ENCODE data around the gene GTPBP1. TPM values are rescaled to one million over a fixed set of nuclear protein-coding genes. Genes with fewer than 3 reads are reported as not detected.

GTPBP1 gene
- total and polyA plus RNA-seq, 2 of the 13 experiments (the other 11 are each of a cell fraction or from before 2014, with no cell fraction given) = 22.3 to 27.0 TPM

GRCh38 chr22:38694049-38694448 lies 11.7 kb upstream of the GTPBP1 start (continued):
- TF ChIP-seq, protein P1, sequence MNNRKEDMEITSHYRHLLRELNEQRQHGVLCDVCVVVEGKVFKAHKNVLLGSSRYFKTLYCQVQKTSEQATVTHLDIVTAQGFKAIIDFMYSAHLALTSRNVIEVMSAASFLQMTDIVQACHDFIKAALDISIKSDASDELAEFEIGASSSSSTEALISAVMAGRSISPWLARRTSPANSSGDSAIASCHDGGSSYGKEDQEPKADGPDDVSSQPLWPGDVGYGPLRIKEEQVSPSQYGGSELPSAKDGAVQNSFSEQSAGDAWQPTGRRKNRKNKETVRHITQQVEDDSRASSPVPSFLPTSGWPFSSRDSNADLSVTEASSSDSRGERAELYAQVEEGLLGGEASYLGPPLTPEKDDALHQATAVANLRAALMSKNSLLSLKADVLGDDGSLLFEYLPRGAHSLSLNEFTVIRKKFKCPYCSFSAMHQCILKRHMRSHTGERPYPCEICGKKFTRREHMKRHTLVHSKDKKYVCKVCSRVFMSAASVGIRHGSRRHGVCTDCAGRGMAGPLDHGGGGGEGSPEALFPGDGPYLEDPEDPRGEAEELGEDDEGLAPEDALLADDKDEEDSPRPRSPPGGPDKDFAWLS (CRISPR knock-in tag; IDR thresholded peaks at IDR 0.05; ENCODE audit: borderline replicate concordance) = no peak
- TF ChIP-seq THAP9 (CRISPR knock-in tag; IDR thresholded peaks at IDR 0.05; ENCODE audit: borderline replicate concordance) (no peak), TSC22D2 (CRISPR knock-in tag; IDR thresholded peaks at IDR 0.05; ENCODE audit: borderline replicate concordance) (no peak), U2AF1 (optimal IDR thresholded peaks at IDR 0.05; ENCODE audit: low read depth, low read length) (no peak), THAP11 (CRISPR knock-in tag; IDR thresholded peaks at IDR 0.05) (0 out of 2 replicates have a peak, but pooled peaks have one; percentile 22), RBM22 (optimal IDR thresholded peaks at IDR 0.05; ENCODE audit: low read length) (no peak), KDM2A (CRISPR knock-in tag; IDR thresholded peaks at IDR 0.05; ENCODE audit: borderline replicate concordance, low read depth) (no peak), MXD1 (CRISPR knock-in tag; IDR thresholded peaks at IDR 0.05) (no peak), TEAD3 (CRISPR knock-in tag; optimal IDR thresholded peaks at IDR 0.05; ENCODE audit: borderline replicate concordance) (peak; percentile 22), ZNF549 (CRISPR knock-in tag; IDR thresholded peaks at IDR 0.05) (no peak), ARNTL (CRISPR knock-in tag; IDR thresholded peaks at IDR 0.05) (no peak), ZNF24 (IDR thresholded peaks at IDR 0.05) (no peak), HOXA9 (CRISPR knock-in tag; IDR thresholded peaks at IDR 0.05; ENCODE audit: borderline replicate concordance) (no peak), RCOR2 (CRISPR knock-in tag; IDR thresholded peaks at IDR 0.05) (no peak), ZBTB3 (CRISPR knock-in tag; IDR thresholded peaks at IDR 0.05; ENCODE audit: borderline replicate concordance, low read depth) (no peak), ZFP82 (CRISPR knock-in tag; IDR thresholded peaks at IDR 0.05; ENCODE audit: borderline replicate concordance) (no peak), ZNF276 (CRISPR knock-in tag; IDR thresholded peaks at IDR 0.05; ENCODE audit: low read depth) (no peak), SIN3A (IDR thresholded peaks at IDR 0.05; ENCODE audit: borderline replicate concordance, low read depth, low read length) (no peak), ZNF18 (CRISPR knock-in tag; IDR thresholded peaks at IDR 0.05; ENCODE audit: insufficient replicate concordance) (no peak), HNF4A (CRISPR knock-in tag; IDR thresholded peaks at IDR 0.05) (peak; percentile 76), ZNF343 (CRISPR knock-in tag; IDR thresholded peaks at IDR 0.05) (no peak), ZNF460 (CRISPR knock-in tag; IDR thresholded peaks at IDR 0.05; ENCODE audit: borderline replicate concordance) (no peak)
